HepG2 (cell line): ENCODE data around the gene ANO1. TPM values are rescaled to one million over a fixed set of nuclear protein-coding genes. Genes with fewer than 3 reads are reported as not detected.

Experiments
- ATAC-seq: fragments of 200-7000 bp; cut with Tn5 transposase; 3 replicates; pipeline ENCODE4 v1.9.1; 2020; ENCODE audit warnings: mild to moderate bottlenecking, moderate library complexity
- BruUV-seq: library from RNA; stranded (reverse); fragments of 400-500 nt; replicated peaks from 2 replicates; lab custom pipeline; 2021; lab: Mats Ljungman, UMichigan
- CTCF ChIA-PET: fragments of 300-600 bp; formaldehyde crosslinking; extraction: SDS; loops from one replicate; lab custom pipeline; 2021; ENCODE audit warnings: low total read pairs, inconsistent platforms, low intra/inter-chr PET ratio; lab: Yijun Ruan, JAX
- POLR2A ChIA-PET: fragments of 350-600 bp; sonication (Branson Sonifier 250); formaldehyde crosslinking; loops from one replicate; lab custom pipeline; 2020; ENCODE audit warnings: antibody characterized with exemption, inconsistent platforms; lab: Yijun Ruan, JAX
- DNase-seq: peaks from one replicate; pipeline ENCODE4 v3.0.0-alpha.2; 2015; ENCODE audit warnings: low spot score
- FAIRE-seq: peaks from 3 replicates; lab custom pipeline; 2011; peaks lifted over from hg19 to GRCh38; lab: Jason Lieb, UNC
- H2AFZ ChIP-seq: one replicate; pipeline ENCODE4 v1.6.1; 2011; ENCODE audit warnings: low read length, inconsistent platforms
- H3K27ac ChIP-seq: fragments of 300-600 bp; 3 replicates; pipeline ENCODE4 v1.8.0; 2011; ENCODE audit warnings: mixed run types, mild to moderate bottlenecking, mixed read lengths, low read length, inconsistent platforms; ENCODE audit not compliant: insufficient read depth; ENCODE audit errors: extremely low read length
- H3K27me3 ChIP-seq, 2 experiments: fragments of 200-600 bp in 1 of 2; 2 replicates in 1 of 2; 3 replicates in 1 of 2; pipeline versions ENCODE4 v1.6.0 to v1.8.0; 2011; ENCODE audit warnings: low read length in 2 of 2, mild to moderate bottlenecking in 2 of 2, moderate library complexity in 2 of 2, inconsistent platforms in 1 of 2; ENCODE audit not compliant: insufficient read depth in 2 of 2, control insufficient read depth in 1 of 2
- H3K36me3 ChIP-seq, 2 experiments: fragments of 200-600 bp in 1 of 2; replicated peaks in 1 of 2; 2 replicates in 1 of 2; 3 replicates in 1 of 2; pipeline versions ENCODE4 v1.5.1 to v1.8.0; 2011; ENCODE audit warnings: low read length in 2 of 2, inconsistent platforms in 1 of 2; ENCODE audit not compliant: insufficient read depth in 2 of 2, control insufficient read depth in 1 of 2
- H3K4me1 ChIP-seq: 2 replicates; pipeline ENCODE4 v1.5.1; 2012; ENCODE audit warnings: low read length, inconsistent platforms; ENCODE audit not compliant: insufficient read depth
- H3K4me2 ChIP-seq: 2 replicates; pipeline ENCODE4 v1.6.0; 2011; ENCODE audit warnings: low read depth, low read length, inconsistent platforms
- H3K4me3 ChIP-seq, 3 experiments: fragments of 200-600 bp in 1 of 3; sonication (generic), shearing (Covaris generic) in 1 of 3; replicated peaks in 1 of 3; 2 replicates each; pipeline ENCODE4 v1.5.1; 2011 to 2016; ENCODE audit warnings: low read length in 3 of 3, inconsistent platforms in 2 of 3, low read depth in 2 of 3, mild to moderate bottlenecking in 2 of 3, control low read depth in 1 of 3, mixed read lengths in 1 of 3; ENCODE audit not compliant: insufficient read depth in 1 of 3
- H3K79me2 ChIP-seq: one replicate; pipeline ENCODE4 v1.6.1; 2011; ENCODE audit warnings: low read length, inconsistent platforms; ENCODE audit not compliant: insufficient read depth
- H3K9ac ChIP-seq: 2 replicates; pipeline ENCODE4 v1.6.0; 2011; ENCODE audit warnings: mild to moderate bottlenecking, low read depth, low read length, inconsistent platforms; ENCODE audit not compliant: insufficient read depth
- H3K9me3 ChIP-seq: 2 replicates; pipeline ENCODE4 v1.5.1; 2012; ENCODE audit warnings: mild to moderate bottlenecking, low read length
- H4K20me1 ChIP-seq: 2 replicates; pipeline ENCODE4 v1.6.0; 2011; ENCODE audit warnings: inconsistent platforms, mild to moderate bottlenecking, low read length, moderate library complexity; ENCODE audit not compliant: insufficient read depth
- AKAP8 ChIP-seq: sonication (generic); formaldehyde crosslinking; IDR thresholded peaks from 2 replicates; pipeline ENCODE4 v1.5.1; 2020; ENCODE audit warnings: mild to moderate bottlenecking, missing genetic modification reagents
- KDM6A ChIP-seq: IDR thresholded peaks from 2 replicates; pipeline ENCODE4 v1.6.1; 2016; ENCODE audit warnings: low read depth
- POLR2A ChIP-seq, 2 experiments: IDR thresholded peaks; 2 replicates each; pipeline ENCODE4 v1.6.1; 2011; ENCODE audit warnings: low read depth in 2 of 2, low read length in 2 of 2, mild to moderate bottlenecking in 1 of 2, moderate library complexity in 1 of 2; ENCODE audit not compliant: insufficient read depth in 1 of 2
- SP1 ChIP-seq, 2 experiments: fragments of 450-650 bp in 1 of 2; sonication (generic) in 1 of 2; formaldehyde crosslinking in 1 of 2; IDR thresholded peaks; 2 replicates each; pipeline versions ENCODE4 v1.4.0 to v1.6.1; 2016 to 2020; ENCODE audit warnings: missing genetic modification reagents in 1 of 2
- ZNF383 ChIP-seq: sonication (generic); formaldehyde crosslinking; IDR thresholded peaks from 2 replicates; pipeline ENCODE4 v1.4.0; 2020; ENCODE audit warnings: missing genetic modification reagents, mild to moderate bottlenecking, borderline replicate concordance
- WGBS: methylation state at CpG from one replicate; pipeline ENCODE4 v1.1.6; 2017; ENCODE audit warnings: low lambda C conversion rate; 5-methylcytosine and 5-hydroxymethylcytosine counted together
- in situ Hi-C: cut with HindIII; loops from 2 replicates; pipeline ENCODE4 v1.10.0; 2017; ENCODE audit warnings: low pct_unique_long_range_greater_than_20kb; ENCODE audit not compliant: extremely low pct_ligation_motif_present
- intact Hi-C: fragments of 100-400 bp; cut with micrococcal nuclease; formaldehyde crosslinking; loops from one replicate; pipeline ENCODE4 v1.10.0; 2022; ENCODE audit not compliant: unreplicated experiment
- polyA plus RNA-seq, 8 experiments: library from polyadenylated mRNA; depleted of rRNA in 3 of 8; stranded (reverse) in 7 of 8; unstranded in 1 of 8; fragments of >200 nt; fragmentation: Illumina TruSeq in 4 of 8; extraction: Trizol in 4 of 8; gene quantifications; 2 replicates each; pipeline versions ENCODE4 v1.2.1 to v1.2.3, GENCODE V29; 2011 to 2016; ENCODE audit warnings: low read depth in 4 of 8, missing spikeins in 1 of 8, mixed read lengths in 1 of 8; ENCODE audit not compliant: insufficient read depth in 1 of 8
- total RNA-seq, 5 experiments: library from RNA; depleted of rRNA; stranded (reverse); fragments of >200 nt; fragmentation: Illumina TruSeq; extraction: Trizol; gene quantifications; 2 replicates each; pipeline ENCODE4 v1.2.3, GENCODE V29; 2016; ENCODE audit warnings: low read depth in 1 of 5
- TF ChIP-seq, protein P1 (sequence below): sonication (generic); formaldehyde crosslinking; IDR thresholded peaks from 2 replicates; pipeline ENCODE4 v1.4.0; 2020; ENCODE audit warnings: missing genetic modification reagents

The ANO1 gene
- total and polyA plus RNA-seq, 2 of the 13 experiments (the other 11 are each of a cell fraction or from before 2014, with no cell fraction given): not detected

DNA sequence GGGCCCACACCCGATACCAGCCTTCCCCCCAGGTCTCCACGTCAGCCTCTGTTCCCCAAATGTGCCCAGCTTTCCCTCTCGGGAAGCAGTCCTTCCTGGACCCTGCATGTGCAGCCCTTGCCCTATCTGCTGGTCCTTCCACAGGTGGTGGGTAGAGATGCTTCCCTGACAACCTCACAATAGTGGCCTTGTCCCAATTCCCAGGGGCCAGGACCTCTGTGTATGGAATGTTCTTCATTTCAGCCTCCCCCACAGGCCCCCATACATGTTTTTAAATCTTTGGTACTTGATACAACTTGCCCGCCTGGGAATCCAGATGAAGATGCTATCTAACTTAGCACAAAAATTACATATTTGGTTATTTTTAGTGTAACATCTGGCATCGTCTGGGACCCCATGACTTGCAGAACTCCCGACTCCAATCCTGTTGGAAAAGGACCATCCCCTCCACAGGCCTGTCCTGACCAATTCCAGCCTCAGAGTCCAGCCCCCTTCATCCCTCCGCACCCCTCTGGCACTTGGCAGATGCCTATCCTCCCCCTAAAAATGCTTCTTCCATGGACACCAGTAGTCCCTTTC lies 39.5 kb downstream of the ANO1 start (continued):
- TF ChIP-seq, protein P1, sequence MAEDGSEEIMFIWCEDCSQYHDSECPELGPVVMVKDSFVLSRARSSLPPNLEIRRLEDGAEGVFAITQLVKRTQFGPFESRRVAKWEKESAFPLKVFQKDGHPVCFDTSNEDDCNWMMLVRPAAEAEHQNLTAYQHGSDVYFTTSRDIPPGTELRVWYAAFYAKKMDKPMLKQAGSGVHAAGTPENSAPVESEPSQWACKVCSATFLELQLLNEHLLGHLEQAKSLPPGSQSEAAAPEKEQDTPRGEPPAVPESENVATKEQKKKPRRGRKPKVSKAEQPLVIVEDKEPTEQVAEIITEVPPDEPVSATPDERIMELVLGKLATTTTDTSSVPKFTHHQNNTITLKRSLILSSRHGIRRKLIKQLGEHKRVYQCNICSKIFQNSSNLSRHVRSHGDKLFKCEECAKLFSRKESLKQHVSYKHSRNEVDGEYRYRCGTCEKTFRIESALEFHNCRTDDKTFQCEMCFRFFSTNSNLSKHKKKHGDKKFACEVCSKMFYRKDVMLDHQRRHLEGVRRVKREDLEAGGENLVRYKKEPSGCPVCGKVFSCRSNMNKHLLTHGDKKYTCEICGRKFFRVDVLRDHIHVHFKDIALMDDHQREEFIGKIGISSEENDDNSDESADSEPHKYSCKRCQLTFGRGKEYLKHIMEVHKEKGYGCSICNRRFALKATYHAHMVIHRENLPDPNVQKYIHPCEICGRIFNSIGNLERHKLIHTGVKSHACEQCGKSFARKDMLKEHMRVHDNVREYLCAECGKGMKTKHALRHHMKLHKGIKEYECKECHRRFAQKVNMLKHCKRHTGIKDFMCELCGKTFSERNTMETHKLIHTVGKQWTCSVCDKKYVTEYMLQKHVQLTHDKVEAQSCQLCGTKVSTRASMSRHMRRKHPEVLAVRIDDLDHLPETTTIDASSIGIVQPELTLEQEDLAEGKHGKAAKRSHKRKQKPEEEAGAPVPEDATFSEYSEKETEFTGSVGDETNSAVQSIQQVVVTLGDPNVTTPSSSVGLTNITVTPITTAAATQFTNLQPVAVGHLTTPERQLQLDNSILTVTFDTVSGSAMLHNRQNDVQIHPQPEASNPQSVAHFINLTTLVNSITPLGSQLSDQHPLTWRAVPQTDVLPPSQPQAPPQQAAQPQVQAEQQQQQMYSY (CRISPR knock-in tag): no peak
- no peak for TF ChIP-seq AKAP8 (CRISPR knock-in tag)
- TF ChIP-seq, all 625 proteins: peak for 0

DNA sequence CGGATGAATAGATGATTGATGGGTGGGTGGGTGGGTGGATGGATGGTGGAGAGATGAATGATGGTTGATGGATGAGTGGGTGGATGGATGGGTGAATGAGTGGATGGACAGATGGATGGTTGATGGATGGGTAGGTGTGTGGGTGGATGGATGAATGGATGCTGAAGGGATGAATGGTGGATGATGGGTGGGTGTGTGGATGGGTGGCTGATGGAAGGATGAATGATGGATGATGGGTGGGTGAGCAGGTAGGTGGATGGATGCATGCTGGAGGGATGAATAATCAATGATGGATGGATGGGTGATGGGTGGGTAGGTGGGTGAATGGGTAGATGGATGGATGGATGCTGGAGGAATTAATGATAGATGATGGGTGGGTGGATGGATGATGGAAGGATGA lies 40.5 kb downstream of the ANO1 start:
- no peak overlapping the region for H3K9ac ChIP-seq
- TF ChIP-seq SP1 (IDR thresholded peaks at IDR 0.05): no peak
- no peak for TF ChIP-seq SP1 (CRISPR knock-in tag; IDR thresholded peaks at IDR 0.05)
- TF ChIP-seq KDM6A (CRISPR knock-in tag): no peak
- TF ChIP-seq ZNF383 (CRISPR knock-in tag): no peak
- TF ChIP-seq POLR2A (IDR thresholded peaks at IDR 0.05; ENCODE audit: insufficient read depth in 1 of 2, low read depth in 2 of 2, low read length in 2 of 2): no peak
- no peak overlapping the region for H2AFZ ChIP-seq
- CTCF ChIA-PET: no interaction called here
- ATAC-seq: no peak
- no peak overlapping the region for H3K4me2 ChIP-seq
- H3K4me1 ChIP-seq: no peaks in the 10 kb centered on the region
- H3K9me3 ChIP-seq: no peaks in the 10 kb centered on the region
- DNase-seq: no peak
- no peaks in the 10 kb centered on the region for H4K20me1 ChIP-seq
- WGBS: 83% methylated on average over 1 of the region's 1 CpG
- intact Hi-C loops (no loop called here), in situ Hi-C loops (no loop called here)
- H3K4me3 ChIP-seq: no peak overlapping the region
- FAIRE-seq: no peak
- H3K36me3 ChIP-seq: no peaks in the 10 kb centered on the region
- no peaks in the 10 kb centered on the region for H3K79me2 ChIP-seq
- peaks cover 0 to 26% of the 10 kb centered on the region in 2 experiments; a peak in 3 of 5 replicates for H3K27me3 ChIP-seq
- no peak overlapping the region for H3K27ac ChIP-seq
- no TSS peak for BruUV-seq
- POLR2A ChIA-PET: no interaction called here
